Pancreas (tissue), 10 donors: ENCODE results near the gene R3HDML. TPM values are rescaled to one million over a fixed set of nuclear protein-coding genes. Genes with fewer than 3 reads are reported as not detected.
A peak's percentile ranks its signal among the peaks of the same experiment; 100 is the strongest.

ENCODE experiments used
- ATAC-seq, 4 donors: fragments of 200-7000 bp; cut with Tn5 transposase; one replicate each; pipeline versions ENCODE4 v1.8.0 to v1.9.1; 2020; ENCODE audit warnings: mild to moderate bottlenecking in 4 of 4, moderate library complexity in 4 of 4
- DNase-seq, 6 donors: peaks; one replicate each; pipeline ENCODE4 v3.0.0-alpha.2; 2020
- FAIRE-seq: peaks from 2 replicates; lab custom pipeline; 2012; peaks lifted over from hg19 to GRCh38; lab: Jason Lieb, UNC
- H3K27ac ChIP-seq, 4 donors: fragments of 200-600 bp; sonication (generic); 1 replicate in 3 of 4; 2 replicates in 1 of 4; pipeline versions ENCODE4 v1.5.0 to v1.8.0; 2020
- H3K27me3 ChIP-seq, 4 donors: fragments of 200-600 bp; one replicate each; pipeline ENCODE4 v1.8.0; 2021
- H3K36me3 ChIP-seq, 3 donors: fragments of 200-600 bp; sonication (generic) in 1 of 3; one replicate each; pipeline versions ENCODE4 v1.5.0 to v1.8.0; 2020 to 2021
- H3K4me1 ChIP-seq, 3 donors: fragments of 200-600 bp; one replicate each; pipeline ENCODE4 v1.8.0; 2021
- H3K4me3 ChIP-seq, 4 donors: fragments of 200-600 bp; sonication (generic) in 2 of 4; one replicate each; pipeline versions ENCODE4 v1.5.0 to v1.8.0; 2020 to 2021
- H3K9me3 ChIP-seq, 4 donors: fragments of 200-600 bp; one replicate each; pipeline ENCODE4 v1.8.0; 2021
- CTCF ChIP-seq, 4 donors: fragments of 200-600 bp; sonication (generic) in 3 of 4; IDR thresholded peaks; one replicate each; pipeline versions ENCODE4 v1.5.0 to v1.8.0; 2021; ENCODE audit warnings: antibody characterized with exemption in 4 of 4
- WGBS, 2 donors: extraction: QIAGEN DNeasy Blood & Tissue Kit; methylation state at CpG; one replicate each; pipeline ENCODE4 v1.1.7; 2013; 5-methylcytosine and 5-hydroxymethylcytosine counted together
- intact Hi-C, 3 donors: fragments of 100-400 bp; cut with DNase I; formaldehyde crosslinking; loops; one replicate each; pipeline versions ENCODE4 v1.11.1 to v1.14.2; 2022
- polyA plus RNA-seq, 2 donors: library from polyadenylated mRNA; stranded (reverse); fragments of 200-250 nt; gene quantifications; one replicate each; pipeline ENCODE4 v1.2.3, GENCODE V29; 2013
- total RNA-seq, 6 donors: library from RNA; stranded (reverse); fragmentation: NEBNext Ultra II Directional in 4 of 6; extraction: Animal tissue kit (Norgen Biotek cat#: 25700) in 4 of 6; gene quantifications; one replicate each; pipeline versions ENCODE4 v1.2.1 to v1.2.4, GENCODE V29; 2021 to 2023
- donor health status: healthy with polysubstance abuse.
- donor health status: DM: no; HTN: no; CAD: no; lungs with moderate emphysema.
- donor health status: DM: no; HTN: no; CAD: no.
- donor health status: control.
- donor health status: control.
- donor health status: Bipolar disorder and iron deficiency.
- donor health status: DM: yes; HTN: yes; CAD: no.
- donor health status: DM: no; HTN: no; CAD: no.
- donor health status: DM: no; HTN: no; CAD: no.
- donor health status: DM: yes; HTN: yes; CAD: no.

R3HDML gene
- total and polyA plus RNA-seq, 8 donors, result not detected

GRCh38 chr20:44362466-44362940, 25.7 kb downstream of the R3HDML start:
- TF ChIP-seq CTCF (IDR thresholded peaks at IDR 0.05), result no peak

GRCh38 chr20:44364068-44364467, 27.2 kb downstream of the R3HDML start:
- DNase-seq, result no peak
- TF ChIP-seq CTCF (IDR thresholded peaks at IDR 0.05), result no peak
- H3K27ac ChIP-seq, result no peak overlapping the region
- no peaks in the 10 kb centered on the region for H3K4me1 ChIP-seq
- no peak overlapping the region for H3K4me3 ChIP-seq
- no peak for ATAC-seq
- intact Hi-C loops, result no loop called here
- FAIRE-seq, result no peak
- no peaks in the 10 kb centered on the region for H3K36me3 ChIP-seq
- H3K9me3 ChIP-seq, result no peaks in the 10 kb centered on the region
- H3K27me3 ChIP-seq, result no peaks in the 10 kb centered on the region
- 91 to 95% methylated on average over 4 of the region's 4 CpGs for WGBS, 2 donors

More at GRCh38 chr20:44362466-44362940, 25.7 kb downstream of the R3HDML start:
- DNase-seq (no peak), FAIRE-seq (no peak), ATAC-seq (peak in 2 of 4 donors; percentile 17 to 47)
- WGBS, 2 donors, result 47% methylated on average over 4 of the region's 4 CpGs
- Histone ChIP-seq H3K27me3 (no peaks in the 10 kb centered on the region), H3K4me3 (no peak overlapping the region), H3K27ac (no peak overlapping the region), H3K9me3 (no peaks in the 10 kb centered on the region), H3K4me1 (peaks cover 0 to 12% (median under 1%) of the 10 kb centered on the region in 3 donors), H3K36me3 (no peaks in the 10 kb centered on the region)
- intact Hi-C loops, result no loop called here

- Histone ChIP-seq H3K4me1 (peaks cover 0 to under 1% (median 0%) of the 10 kb centered on the region in 3 donors), H3K4me3 (no peak overlapping the region), H3K27me3 (no peaks in the 10 kb centered on the region), H3K36me3 (no peaks in the 10 kb centered on the region), H3K9me3 (no peaks in the 10 kb centered on the region), H3K27ac (no peak overlapping the region)
- no peak for TF ChIP-seq CTCF (IDR thresholded peaks at IDR 0.05)
- ATAC-seq (no peak), DNase-seq (no peak), FAIRE-seq (no peak)
- intact Hi-C loops, result no loop called here
- 93 to 95% methylated on average over 6 of the region's 6 CpGs for WGBS, 2 donors
These were observed 27.9 kb downstream of the R3HDML start for GRCh38 chr20:44364780-44365179.

- no peaks in the 10 kb centered on the region for H3K36me3 ChIP-seq
- no peak overlapping the region for H3K4me3 ChIP-seq
- peaks cover 13 to 19% (median 16%) of the 10 kb centered on the region in 3 donors for H3K4me1 ChIP-seq
- 90 to 92% methylated on average over 6 of the region's 6 CpGs for WGBS, 2 donors
- FAIRE-seq (no peak), ATAC-seq (no peak), DNase-seq (no peak)
- intact Hi-C loops, result no loop called here
- H3K27ac ChIP-seq, result no peak overlapping the region
- H3K27me3 ChIP-seq, result no peaks in the 10 kb centered on the region
- no peaks in the 10 kb centered on the region for H3K9me3 ChIP-seq
- no peak for TF ChIP-seq CTCF (IDR thresholded peaks at IDR 0.05)
These were observed 30.9 kb downstream of the R3HDML start for GRCh38 chr20:44367746-44368145.

- FAIRE-seq (no peak), DNase-seq (peak; percentile 43 to 80 (median 66)), ATAC-seq (peak; percentile 92 to 97 (median 95))
- no peaks in the 10 kb centered on the region for H3K27me3 ChIP-seq
- H3K9me3 ChIP-seq, result no peaks in the 10 kb centered on the region
- 13 to 18% methylated on average over 9 of the region's 9 CpGs for WGBS, 2 donors
- peaks cover 13 to 19% (median 16%) of the 10 kb centered on the region in 3 donors for H3K4me1 ChIP-seq
- no peaks in the 10 kb centered on the region for H3K36me3 ChIP-seq
- peak overlapping the region; percentile 51 to 81 (median 68) for H3K27ac ChIP-seq
- intact Hi-C loops, result no loop called here
- no peak for TF ChIP-seq CTCF (IDR thresholded peaks at IDR 0.05)
- H3K4me3 ChIP-seq, result no peak overlapping the region
These were observed 33.9 kb downstream of the R3HDML start for GRCh38 chr20:44370639-44371218.
